Suppressor macrophage treated with lipopolysaccharide for 4 hours (primary cell): ENCODE data around the gene PCDHB5.
"Not testable (repeated sequence)": the region's sequence is repeated elsewhere in the genome, so short reads cannot be mapped to it uniquely, and the experiment has no call there.

Experiments used
- DNase-seq: peaks from one replicate; pipeline ENCODE4 v3.0.0-alpha.2; 2020

The PCDHB5 gene

DNA sequence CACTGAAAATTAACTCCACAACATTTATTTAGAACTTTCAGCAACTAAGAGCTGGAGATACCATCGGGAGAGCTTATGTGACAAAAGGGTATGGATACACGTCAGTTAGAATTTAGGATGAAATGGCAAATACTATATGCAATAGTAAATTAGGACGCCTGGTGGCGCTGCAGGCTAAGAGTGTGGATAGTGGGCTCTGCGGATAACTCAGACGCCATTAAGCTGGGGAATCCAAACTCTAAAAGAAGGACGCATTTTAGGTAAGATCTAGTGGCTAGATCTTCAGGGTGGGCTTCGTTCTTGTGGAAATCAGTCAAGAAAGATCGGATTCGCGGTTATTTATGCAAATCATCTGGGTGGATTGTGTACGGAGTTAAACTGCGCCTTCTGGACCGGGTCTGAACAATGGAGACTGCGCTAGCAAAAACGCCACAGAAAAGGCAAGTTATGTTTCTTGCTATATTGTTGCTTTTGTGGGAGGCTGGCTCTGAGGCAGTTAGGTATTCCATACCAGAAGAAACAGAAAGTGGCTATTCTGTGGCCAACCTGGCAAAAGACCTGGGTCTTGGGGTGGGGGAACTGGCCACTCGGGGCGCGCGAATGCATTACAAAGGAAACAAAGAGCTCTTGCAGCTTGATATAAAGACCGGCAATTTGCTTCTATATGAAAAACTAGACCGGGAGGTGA lies at the start of gene PCDHB5:
Gene PCDHB5, plus strand, starts transcription at position 177 of the 688 bp plus-strand sequence. Its CDS starts 229 bp downstream, at position 406.
- DNase-seq = peak; percentile 1

DNA sequence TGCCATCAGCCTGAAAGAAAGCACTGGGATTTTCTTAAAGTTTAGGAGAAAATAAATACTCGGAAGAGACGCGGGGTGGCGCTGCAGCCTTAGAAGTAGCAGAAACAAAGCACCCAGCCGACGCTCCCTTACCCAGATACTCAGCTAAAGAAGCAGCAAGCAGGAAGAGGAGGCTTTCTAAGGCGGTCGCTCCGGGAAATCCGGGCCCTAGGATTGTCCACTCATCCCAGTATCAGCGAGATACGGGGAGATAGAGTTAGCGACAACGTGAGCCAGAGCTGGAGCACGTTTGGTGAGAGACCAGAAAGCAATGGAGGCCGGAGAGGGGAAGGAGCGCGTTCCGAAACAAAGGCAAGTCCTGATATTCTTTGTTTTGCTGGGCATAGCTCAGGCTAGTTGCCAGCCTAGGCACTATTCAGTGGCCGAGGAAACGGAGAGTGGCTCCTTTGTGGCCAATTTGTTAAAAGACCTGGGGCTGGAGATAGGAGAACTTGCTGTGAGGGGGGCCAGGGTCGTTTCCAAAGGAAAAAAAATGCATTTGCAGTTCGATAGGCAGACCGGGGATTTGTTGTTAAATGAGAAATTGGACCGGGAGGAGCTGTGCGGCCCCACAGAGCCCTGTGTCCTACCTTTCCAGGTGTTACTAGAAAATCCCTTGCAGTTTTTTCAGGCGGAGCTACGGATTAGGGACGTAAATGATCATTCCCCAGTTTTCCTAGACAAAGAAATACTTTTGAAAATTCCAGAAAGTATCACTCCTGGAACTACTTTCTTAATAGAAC lies 40.3 kb upstream of the PCDHB5 start, which contains the start of gene PCDHB2:
Gene PCDHB2, plus strand, starts transcription at position 135 of the 782 bp plus-strand sequence. Its CDS starts 176 bp downstream, at position 311.
- DNase-seq = no peak

DNA sequence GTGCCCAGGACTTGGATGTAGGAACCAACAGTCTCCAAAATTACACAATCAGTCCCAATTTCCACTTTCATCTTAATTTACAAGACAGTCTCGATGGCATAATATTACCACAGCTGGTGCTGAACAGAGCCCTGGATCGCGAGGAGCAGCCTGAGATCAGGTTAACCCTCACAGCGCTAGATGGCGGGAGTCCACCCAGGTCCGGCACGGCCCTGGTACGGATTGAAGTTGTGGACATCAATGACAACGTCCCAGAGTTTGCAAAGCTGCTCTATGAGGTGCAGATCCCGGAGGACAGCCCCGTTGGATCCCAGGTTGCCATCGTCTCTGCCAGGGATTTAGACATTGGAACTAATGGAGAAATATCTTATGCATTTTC lies 39.8 kb upstream of the PCDHB5 start:
- DNase-seq = no peak

DNA sequence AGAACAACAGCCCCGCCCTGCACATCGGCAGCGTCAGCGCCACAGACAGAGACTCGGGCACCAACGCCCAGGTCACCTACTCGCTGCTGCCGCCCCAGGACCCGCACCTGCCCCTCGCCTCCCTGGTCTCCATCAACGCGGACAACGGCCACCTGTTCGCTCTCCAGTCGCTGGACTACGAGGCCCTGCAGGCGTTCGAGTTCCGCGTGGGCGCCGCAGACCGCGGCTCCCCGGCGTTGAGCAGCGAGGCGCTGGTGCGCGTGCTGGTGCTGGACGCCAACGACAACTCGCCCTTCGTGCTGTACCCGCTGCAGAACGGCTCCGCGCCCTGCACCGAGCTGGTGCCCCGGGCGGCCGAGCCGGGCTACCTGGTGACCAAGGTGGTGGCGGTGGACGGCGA lies 38.8 kb upstream of the PCDHB5 start:
- not testable (repeated sequence) for DNase-seq

DNA sequence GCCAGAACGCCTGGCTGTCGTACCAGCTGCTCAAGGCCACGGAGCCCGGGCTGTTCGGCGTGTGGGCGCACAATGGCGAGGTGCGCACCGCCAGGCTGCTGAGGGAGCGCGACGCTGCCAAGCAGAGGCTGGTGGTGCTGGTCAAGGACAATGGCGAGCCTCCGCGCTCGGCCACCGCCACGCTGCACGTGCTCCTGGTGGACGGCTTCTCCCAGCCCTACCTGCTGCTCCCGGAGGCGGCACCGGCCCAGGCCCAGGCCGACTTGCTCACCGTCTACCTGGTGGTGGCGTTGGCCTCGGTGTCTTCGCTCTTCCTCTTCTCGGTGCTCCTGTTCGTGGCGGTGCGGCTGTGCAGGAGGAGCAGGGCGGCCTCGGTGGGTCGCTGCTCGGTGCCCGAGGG lies 38.4 kb upstream of the PCDHB5 start:
- not testable (repeated sequence) for DNase-seq

DNA sequence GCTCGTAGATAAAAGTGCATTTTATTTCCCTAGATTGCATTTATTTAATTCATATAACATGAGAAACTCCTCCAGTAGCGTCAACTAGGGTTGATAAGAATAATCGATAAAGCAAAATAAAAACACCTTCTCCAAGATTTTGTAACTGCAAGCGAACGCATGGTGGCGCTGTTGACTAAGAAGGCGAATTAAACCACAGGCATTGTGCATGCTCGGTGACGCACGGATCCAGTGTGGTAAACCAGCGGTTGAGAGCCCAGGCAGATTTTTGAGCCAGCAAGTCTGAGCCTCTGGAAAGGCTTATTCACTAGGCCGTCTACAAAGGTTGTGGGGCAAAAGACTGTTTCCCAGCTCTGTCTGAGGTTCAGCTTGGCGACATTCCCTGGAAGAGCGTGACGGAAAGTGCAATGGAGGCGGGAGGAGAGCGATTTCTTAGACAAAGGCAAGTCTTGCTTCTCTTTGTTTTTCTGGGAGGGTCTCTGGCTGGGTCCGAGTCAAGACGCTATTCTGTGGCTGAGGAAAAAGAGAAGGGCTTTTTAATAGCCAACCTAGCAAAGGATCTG lies 34.7 kb upstream of the PCDHB5 start, which contains the start of gene PCDHB3:
Gene PCDHB3, plus strand, starts transcription at position 231 of the 563 bp plus-strand sequence. Its CDS starts 177 bp downstream, at position 408.
- DNase-seq = peak; percentile 0

DNA sequence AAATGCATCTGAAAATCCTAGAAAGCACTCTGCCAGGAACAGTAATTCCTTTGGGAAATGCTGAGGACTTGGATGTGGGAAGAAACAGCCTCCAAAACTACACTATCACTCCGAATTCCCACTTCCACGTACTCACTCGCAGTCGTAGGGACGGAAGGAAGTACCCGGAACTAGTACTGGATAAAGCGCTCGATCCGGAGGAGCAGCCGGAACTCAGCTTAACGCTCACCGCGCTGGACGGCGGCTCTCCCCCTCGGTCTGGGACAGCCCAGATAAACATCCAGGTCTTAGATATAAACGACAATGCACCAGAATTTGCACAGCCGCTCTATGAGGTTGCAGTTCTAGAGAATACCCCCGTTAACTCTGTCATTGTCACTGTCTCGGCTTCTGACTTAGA lies 33.9 kb upstream of the PCDHB5 start:
- no peak for DNase-seq

DNA sequence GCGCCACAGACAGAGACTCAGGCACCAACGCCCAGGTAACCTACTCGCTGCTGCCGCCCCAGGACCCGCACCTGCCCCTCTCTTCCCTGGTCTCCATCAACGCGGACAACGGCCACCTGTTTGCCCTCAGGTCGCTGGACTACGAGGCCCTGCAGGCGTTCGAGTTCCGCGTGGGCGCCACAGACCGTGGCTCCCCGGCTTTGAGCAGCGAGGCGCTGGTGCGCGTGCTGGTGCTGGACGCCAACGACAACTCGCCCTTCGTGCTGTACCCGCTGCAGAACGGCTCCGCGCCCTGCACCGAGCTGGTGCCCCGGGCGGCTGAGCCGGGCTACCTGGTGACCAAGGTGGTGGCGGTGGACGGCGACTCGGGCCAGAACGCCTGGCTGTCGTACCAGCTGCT lies 32.9 kb upstream of the PCDHB5 start:
- not testable (repeated sequence) for DNase-seq

DNA sequence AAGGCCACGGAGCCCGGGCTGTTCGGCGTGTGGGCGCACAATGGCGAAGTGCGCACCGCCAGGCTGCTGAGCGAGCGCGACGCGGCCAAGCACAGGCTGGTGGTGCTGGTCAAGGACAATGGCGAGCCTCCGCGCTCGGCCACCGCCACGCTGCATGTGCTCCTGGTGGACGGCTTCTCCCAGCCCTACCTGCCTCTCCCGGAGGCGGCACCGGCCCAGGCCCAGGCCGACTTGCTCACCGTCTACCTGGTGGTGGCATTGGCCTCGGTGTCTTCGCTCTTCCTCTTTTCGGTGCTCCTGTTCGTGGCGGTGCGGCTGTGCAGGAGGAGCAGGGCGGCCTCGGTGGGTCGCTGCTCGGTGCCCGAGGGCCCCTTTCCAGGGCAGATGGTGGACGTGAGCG lies 32.5 kb upstream of the PCDHB5 start:
- not testable (repeated sequence) for DNase-seq

DNA sequence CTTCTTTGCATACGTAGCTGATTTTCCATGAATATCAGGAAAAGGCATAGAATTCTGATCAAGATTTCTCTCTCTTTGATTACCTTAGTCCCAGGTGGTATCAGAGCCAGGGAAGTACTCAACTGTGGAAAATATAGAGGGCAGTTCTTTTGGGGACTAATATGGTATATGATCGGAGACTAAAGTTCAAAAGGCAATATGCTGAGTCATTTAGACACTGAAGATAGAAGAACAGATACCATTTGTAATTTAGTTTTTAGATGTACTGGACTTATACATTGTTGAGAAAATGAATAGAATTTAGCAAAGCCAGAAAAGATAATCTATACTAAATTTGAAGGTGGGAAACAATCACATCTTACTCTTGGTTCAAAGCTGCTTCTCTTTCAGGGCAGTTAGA lies 29.7 kb upstream of the PCDHB5 start:
- DNase-seq = no peak

DNA sequence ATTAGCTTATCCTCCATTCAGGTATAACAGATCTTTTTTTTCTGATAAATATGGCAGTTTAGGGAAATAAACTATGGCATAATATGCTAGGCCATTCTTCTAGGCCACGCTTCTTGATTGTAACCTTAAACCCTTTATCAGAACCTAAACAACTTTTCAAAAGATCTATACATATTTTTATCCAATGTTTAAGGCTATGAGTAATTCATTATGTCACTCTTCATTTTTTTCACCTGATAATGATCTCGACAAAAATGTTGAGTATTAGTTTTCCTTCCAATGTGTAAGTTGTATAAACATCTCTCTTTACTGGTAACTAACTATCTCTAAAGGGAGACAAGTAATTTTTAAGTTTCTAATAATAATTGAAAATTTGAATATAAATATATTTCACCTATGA lies 15.8 kb upstream of the PCDHB5 start:
- no peak for DNase-seq

DNA sequence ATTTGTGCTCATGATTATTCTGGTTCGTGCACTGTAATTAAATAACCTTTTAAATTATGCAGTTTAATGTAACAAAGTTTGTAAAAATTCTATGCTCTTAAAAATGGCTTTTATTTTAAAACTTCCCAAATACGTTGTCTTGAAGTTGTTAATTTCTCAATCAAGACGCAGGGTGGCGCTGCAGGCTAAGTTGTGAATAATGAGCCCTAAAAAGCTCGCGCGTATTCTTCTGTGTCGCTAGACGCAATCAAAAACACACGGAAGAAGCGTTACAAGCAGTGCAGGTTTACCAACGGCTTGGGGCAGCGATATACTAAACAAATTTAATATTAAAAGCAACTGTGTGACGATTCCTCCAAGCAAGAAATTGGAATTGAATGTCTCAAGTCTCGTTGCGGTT lies 13.4 kb upstream of the PCDHB5 start, which contains the start of gene PCDHB4:
Gene PCDHB4, plus strand, starts transcription at position 256 of the 400 bp plus-strand sequence. CDS start 181 bp downstream, outside the sequence.
- no peak for DNase-seq

DNA sequence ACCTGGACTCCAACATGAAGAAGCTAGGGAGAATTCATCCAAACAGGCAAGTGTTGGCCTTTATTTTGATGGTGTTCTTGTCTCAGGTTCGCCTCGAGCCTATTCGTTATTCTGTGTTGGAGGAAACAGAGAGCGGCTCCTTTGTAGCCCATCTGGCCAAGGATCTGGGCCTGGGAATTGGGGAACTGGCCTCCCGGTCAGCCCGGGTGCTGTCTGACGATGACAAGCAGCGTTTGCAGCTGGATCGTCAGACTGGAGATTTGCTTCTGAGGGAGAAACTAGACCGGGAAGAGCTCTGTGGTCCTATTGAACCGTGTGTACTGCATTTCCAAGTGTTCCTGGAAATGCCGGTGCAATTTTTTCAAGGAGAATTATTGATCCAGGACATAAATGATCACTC lies 13.0 kb upstream of the PCDHB5 start:
- DNase-seq = no peak

DNA sequence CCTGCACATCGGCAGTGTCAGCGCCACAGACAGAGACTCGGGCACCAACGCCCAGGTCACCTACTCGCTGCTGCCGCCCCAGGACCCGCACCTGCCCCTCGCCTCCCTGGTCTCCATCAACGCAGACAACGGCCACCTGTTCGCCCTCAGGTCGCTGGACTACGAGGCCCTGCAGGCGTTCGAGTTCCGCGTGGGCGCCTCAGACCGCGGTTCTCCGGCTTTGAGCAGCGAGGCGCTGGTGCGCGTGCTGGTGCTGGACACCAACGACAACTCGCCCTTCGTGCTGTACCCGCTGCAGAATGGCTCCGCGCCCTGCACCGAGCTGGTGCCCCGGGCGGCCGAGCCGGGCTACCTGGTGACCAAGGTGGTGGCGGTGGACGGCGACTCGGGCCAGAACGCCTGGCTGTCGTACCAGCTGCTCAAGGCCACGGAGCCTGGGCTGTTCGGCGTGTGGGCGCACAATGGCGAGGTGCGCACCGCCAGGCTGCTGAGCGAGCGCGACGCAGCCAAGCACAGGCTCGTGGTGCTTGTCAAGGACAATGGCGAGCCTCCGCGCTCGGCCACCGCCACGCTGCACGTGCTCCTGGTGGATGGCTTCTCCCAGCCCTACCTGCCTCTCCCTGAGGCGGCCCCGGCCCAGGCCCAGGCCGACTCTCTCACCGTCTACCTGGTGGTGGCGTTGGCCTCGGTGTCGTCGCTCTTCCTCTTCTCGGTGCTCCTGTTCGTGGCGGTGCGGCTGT lies 11.4 kb upstream of the PCDHB5 start:
- not testable (repeated sequence) for DNase-seq

DNA sequence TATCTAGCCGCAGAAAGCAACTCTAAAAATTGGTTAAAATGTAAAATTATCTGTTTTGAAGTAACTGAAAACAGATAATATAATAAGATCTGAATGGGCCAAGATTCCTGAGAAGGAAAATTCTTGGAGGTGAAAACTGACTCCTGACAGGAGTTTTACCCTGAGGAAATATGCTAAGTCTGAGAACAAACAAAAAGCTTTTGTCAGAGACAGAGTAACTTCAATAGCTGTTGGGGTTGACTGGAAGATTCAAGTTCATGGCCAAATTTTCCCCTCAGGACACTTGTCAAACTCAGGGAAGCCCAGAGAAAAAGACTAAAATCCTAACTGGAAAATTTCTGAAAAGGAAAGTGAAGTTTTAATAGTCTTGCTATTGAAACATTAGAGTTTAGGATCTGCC lies 7.7 kb upstream of the PCDHB5 start:
- DNase-seq = no peak

DNA sequence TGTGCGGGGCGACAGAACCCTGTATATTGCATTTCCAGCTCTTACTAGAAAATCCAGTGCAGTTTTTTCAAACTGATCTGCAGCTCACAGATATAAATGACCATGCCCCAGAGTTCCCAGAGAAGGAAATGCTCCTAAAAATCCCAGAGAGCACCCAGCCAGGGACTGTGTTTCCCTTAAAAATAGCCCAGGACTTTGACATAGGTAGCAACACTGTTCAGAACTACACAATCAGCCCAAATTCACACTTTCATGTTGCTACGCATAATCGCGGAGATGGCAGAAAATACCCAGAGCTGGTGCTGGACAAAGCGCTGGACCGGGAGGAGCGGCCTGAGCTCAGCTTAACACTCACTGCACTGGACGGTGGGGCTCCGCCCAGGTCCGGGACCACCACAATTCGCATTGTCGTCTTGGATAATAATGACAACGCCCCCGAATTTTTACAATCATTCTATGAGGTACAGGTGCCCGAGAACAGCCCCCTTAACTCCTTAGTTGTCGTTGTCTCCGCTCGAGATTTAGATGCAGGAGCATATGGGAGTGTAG lies 786 bp downstream of the PCDHB5 start:
- DNase-seq = no peak

DNA sequence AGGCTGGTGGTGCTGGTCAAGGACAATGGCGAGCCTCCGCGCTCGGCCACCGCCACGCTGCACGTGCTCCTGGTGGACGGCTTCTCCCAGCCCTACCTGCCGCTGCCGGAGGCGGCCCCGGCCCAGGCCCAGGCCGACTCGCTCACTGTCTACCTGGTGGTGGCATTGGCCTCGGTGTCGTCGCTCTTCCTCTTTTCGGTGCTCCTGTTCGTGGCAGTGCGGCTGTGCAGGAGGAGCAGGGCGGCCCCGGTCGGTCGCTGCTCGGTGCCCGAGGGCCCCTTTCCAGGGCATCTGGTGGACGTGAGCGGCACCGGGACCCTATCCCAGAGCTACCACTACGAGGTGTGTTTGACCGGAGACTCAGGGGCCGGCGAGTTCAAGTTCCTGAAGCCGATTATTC lies 2.3 kb downstream of the PCDHB5 start:
- not testable (repeated sequence) for DNase-seq

DNA sequence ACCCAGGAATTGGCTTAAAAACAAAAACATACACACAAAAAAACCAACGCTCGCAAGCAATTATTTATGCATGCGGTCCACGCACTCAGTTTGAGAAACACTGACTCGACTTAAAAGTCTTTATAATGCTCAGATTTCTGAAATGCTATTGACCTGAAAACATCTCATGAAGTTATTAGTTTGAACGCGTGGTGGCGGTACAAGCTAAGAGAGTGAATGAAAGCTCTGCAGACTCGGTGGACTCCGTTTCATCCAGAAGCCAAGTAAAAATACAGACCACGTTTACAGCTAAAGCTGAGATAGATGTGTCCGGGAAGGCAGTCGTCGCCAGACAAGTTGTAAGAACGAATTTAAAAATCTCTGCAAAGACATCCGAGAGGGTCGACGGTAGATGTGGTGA lies 14.8 kb downstream of the PCDHB5 start, which contains the start of gene PCDHB6:
Gene PCDHB6, plus strand, starts transcription at position 246 of the 400 bp plus-strand sequence. CDS start 201 bp downstream, outside the sequence.
- no peak for DNase-seq

DNA sequence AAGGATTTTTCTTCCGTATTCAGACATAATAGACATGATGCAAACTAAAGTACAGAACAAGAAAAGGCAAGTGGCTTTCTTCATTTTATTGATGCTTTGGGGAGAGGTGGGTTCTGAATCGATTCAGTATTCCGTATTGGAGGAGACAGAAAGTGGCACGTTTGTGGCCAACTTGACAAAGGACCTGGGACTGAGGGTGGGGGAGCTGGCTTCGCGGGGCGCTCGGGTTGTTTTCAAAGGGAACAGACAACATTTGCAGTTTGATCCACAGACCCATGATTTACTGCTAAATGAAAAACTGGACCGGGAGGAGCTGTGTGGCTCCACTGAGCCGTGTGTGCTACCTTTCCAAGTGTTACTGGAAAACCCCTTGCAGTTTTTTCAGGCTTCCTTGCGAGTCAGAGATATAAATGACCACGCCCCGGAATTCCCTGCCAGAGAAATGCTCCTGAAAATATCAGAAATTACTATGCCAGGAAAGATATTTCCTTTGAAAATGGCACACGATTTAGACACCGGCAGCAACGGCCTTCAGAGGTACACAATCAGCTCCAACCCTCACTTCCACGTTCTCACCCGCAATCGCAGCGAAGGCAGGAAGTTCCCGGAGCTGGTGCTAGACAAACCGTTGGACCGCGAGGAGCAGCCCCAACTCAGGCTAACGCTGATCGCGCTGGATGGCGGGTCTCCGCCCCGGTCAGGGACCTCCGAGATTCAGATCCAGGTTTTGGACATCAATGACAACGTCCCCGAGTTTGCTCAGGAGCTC lies 15.4 kb downstream of the PCDHB5 start:
- no peak for DNase-seq

DNA sequence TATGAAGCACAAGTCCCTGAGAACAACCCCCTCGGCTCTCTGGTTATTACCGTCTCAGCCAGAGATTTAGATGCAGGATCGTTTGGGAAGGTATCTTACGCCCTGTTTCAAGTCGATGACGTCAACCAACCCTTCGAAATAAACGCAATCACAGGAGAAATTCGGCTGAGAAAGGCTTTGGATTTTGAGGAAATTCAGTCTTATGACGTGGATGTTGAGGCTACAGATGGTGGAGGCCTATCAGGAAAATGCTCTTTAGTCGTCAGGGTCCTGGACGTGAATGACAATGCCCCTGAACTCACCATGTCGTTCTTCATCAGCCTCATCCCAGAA lies 16.0 kb downstream of the PCDHB5 start:
- DNase-seq = no peak

DNA sequence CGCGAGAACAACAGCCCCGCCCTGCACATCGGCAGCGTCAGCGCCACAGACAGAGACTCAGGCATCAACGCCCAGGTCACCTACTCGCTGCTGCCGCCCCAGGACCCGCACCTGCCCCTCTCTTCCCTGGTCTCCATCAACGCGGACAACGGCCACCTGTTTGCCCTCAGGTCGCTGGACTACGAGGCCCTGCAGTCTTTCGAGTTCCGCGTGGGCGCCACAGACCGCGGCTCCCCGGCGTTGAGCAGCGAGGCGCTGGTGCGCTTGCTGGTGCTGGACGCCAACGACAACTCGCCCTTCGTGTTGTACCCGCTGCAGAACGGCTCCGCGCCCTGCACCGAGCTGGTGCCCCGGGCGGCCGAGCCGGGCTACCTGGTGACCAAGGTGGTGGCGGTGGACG lies 16.6 kb downstream of the PCDHB5 start:
- DNase-seq = not testable (repeated sequence)

DNA sequence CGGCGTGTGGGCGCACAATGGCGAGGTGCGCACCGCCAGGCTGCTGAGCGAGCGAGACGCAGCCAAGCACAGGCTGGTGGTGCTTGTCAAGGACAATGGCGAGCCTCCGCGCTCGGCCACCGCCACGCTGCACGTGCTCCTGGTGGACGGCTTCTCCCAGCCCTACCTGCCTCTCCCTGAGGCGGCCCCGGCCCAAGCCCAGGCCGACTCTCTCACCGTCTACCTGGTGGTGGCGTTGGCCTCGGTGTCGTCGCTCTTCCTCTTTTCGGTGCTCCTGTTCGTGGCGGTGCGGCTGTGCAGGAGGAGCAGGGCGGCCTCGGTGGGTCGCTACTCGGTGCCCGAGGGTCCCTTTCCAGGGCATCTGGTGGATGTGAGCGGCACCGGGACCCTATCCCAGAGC lies 17.1 kb downstream of the PCDHB5 start:
- not testable (repeated sequence) for DNase-seq
